B cell (primary cell): ENCODE measurements around the gene ZKSCAN7.

Experiments used
- CTCF ChIP-seq: fragments of 200-600 bp; IDR thresholded peaks from one replicate; pipeline ENCODE4 v1.8.0; 2022; ENCODE audit warnings: antibody characterized with exemption, mild to moderate bottlenecking
- EZH2 ChIP-seq: IDR thresholded peaks from 2 replicates; pipeline ENCODE4 v1.6.1; 2012; ENCODE audit warnings: borderline replicate concordance, low read depth, mild to moderate bottlenecking, moderate library complexity, low read length; ENCODE audit not compliant: insufficient read depth, poor library complexity, severe bottlenecking

GRCh38 chr3:44530911-44531310 lies 24.1 kb upstream of the ZKSCAN7 start:
- TF ChIP-seq CTCF (no peak), EZH2 (no peak)
